Peyer's patch (tissue), 4 donors: ENCODE results near the gene NLGN1.

Source experiments
- POLR2A ChIP-seq, 2 donors: fragments of 450-650 bp; IDR thresholded peaks; one replicate each; pipeline ENCODE4 v1.5.1; 2017; ENCODE audit warnings: antibody characterized with exemption in 2 of 2, mild to moderate bottlenecking in 2 of 2, moderate library complexity in 2 of 2
- TF ChIP-seq, protein P1 (sequence below), 6 experiments: fragments of 450-650 bp in 4 of 6; fragments of 200-600 bp in 2 of 6; sonication (generic) in 1 of 6; IDR thresholded peaks; one replicate each; pipeline ENCODE4 v1.5.1; 2017 to 2019; ENCODE audit warnings: antibody characterized with exemption in 6 of 6, mild to moderate bottlenecking in 3 of 6, moderate library complexity in 1 of 6

DNA sequence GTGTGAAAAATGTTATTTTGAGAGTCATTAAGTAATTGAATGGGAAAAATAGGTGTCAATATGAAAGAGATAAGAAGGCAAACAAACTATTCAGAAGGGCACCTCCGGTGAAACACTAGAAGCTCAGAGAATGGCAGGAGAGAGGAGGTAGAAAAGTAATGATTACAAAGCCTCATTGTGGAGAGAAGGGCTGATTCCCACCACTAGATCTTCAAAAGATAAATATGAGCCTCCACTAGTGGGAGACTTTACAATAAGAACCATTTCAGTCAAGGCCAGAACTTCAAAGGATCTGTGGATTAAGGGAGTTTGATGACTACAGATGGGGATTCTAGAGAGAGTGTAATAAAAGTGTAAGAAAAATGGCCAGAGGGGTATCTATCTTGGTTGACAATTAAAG lies 535.6 kb downstream of the NLGN1 start:
- no peak for TF ChIP-seq POLR2A (IDR thresholded peaks at IDR 0.05)
- TF ChIP-seq, protein P1, sequence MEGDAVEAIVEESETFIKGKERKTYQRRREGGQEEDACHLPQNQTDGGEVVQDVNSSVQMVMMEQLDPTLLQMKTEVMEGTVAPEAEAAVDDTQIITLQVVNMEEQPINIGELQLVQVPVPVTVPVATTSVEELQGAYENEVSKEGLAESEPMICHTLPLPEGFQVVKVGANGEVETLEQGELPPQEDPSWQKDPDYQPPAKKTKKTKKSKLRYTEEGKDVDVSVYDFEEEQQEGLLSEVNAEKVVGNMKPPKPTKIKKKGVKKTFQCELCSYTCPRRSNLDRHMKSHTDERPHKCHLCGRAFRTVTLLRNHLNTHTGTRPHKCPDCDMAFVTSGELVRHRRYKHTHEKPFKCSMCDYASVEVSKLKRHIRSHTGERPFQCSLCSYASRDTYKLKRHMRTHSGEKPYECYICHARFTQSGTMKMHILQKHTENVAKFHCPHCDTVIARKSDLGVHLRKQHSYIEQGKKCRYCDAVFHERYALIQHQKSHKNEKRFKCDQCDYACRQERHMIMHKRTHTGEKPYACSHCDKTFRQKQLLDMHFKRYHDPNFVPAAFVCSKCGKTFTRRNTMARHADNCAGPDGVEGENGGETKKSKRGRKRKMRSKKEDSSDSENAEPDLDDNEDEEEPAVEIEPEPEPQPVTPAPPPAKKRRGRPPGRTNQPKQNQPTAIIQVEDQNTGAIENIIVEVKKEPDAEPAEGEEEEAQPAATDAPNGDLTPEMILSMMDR (IDR thresholded peaks at IDR 0.05), result no peak
